Stimulated activated CD8-positive, alpha-beta memory T cell treated with anti-CD3 and anti-CD28 coated beads, Interleukin-7, amount 100 ng/mL, for 48 hours (primary cell): ENCODE results near the gene LRRC45.

Experiments used
- DNase-seq, 2 donors: peaks; one replicate each; pipeline ENCODE4 v3.0.0-alpha.2; 2020; ENCODE audit warnings: low read depth in 1 of 2; ENCODE audit errors: extremely low read depth in 1 of 2

Gene LRRC45

GRCh38 chr17:82006468-82007227 lies 16.5 kb upstream of the LRRC45 start:
- DNase-seq = no peak

- no peak for DNase-seq
Observed at GRCh38 chr17:82007228-82007494, 15.9 kb upstream of the LRRC45 start.

- DNase-seq = no peak
Observed at GRCh38 chr17:82007495-82008257, 15.4 kb upstream of the LRRC45 start.

- no peak for DNase-seq
Observed at GRCh38 chr17:82008258-82008940, 14.7 kb upstream of the LRRC45 start.

- no peak for DNase-seq
Observed at GRCh38 chr17:82008941-82009405, 14.1 kb upstream of the LRRC45 start.

GRCh38 chr17:82009413-82009812 lies 13.7 kb upstream of the LRRC45 start:
- DNase-seq = no peak

- DNase-seq = no peak
Observed at GRCh38 chr17:82010575-82011525, 12.3 kb upstream of the LRRC45 start.

GRCh38 chr17:82011617-82012187 lies 11.4 kb upstream of the LRRC45 start:
- DNase-seq = no peak

GRCh38 chr17:82012261-82012639 lies 10.9 kb upstream of the LRRC45 start:
- DNase-seq = no peak

- no peak for DNase-seq
Observed at GRCh38 chr17:82012640-82013295, 10.3 kb upstream of the LRRC45 start.

GRCh38 chr17:82013341-82013740 lies 9.8 kb upstream of the LRRC45 start:
- no peak for DNase-seq

- DNase-seq = no peak
Observed at GRCh38 chr17:82013772-82014321, 9.3 kb upstream of the LRRC45 start.

GRCh38 chr17:82014432-82014831 lies 8.7 kb upstream of the LRRC45 start:
- DNase-seq = no peak

GRCh38 chr17:82014971-82015310 lies 8.2 kb upstream of the LRRC45 start:
- no peak for DNase-seq

- DNase-seq = no peak
Observed at GRCh38 chr17:82015311-82015971, 7.7 kb upstream of the LRRC45 start.

GRCh38 chr17:82016061-82016874 lies 6.8 kb upstream of the LRRC45 start:
- no peak for DNase-seq

- DNase-seq = no peak
Observed at GRCh38 chr17:82016875-82017459, 6.1 kb upstream of the LRRC45 start.

GRCh38 chr17:82017612-82018151 lies 5.4 kb upstream of the LRRC45 start:
- no peak for DNase-seq
